WERI-Rb-1 (cell line): Measurements from ENCODE around the gene HIP1R.
A peak's percentile ranks its signal among the peaks of the same experiment; 100 is the strongest.

Experiments
- DNase-seq: peaks from one replicate; pipeline ENCODE4 v3.0.0-alpha.2; 2020
- H3K27ac ChIP-seq: fragments of 250-450 bp; sonication (Bioruptor Pico); 2 replicates; pipeline ENCODE4 v1.5.1; 2020; ENCODE audit warnings: mild to moderate bottlenecking, moderate library complexity
- H3K27me3 ChIP-seq: fragments of 250-450 bp; sonication (Bioruptor Pico); 2 replicates; pipeline ENCODE4 v1.5.1; 2021; ENCODE audit warnings: mild to moderate bottlenecking, low read depth, moderate library complexity; ENCODE audit not compliant: insufficient read depth, severe bottlenecking
- H3K36me3 ChIP-seq: fragments of 250-450 bp; sonication (Bioruptor Pico); 2 replicates; pipeline ENCODE4 v1.5.1; 2020; ENCODE audit warnings: mild to moderate bottlenecking, moderate library complexity
- H3K4me3 ChIP-seq: 2 replicates; pipeline ENCODE4 v1.5.1; 2011; ENCODE audit warnings: low read depth, mild to moderate bottlenecking, control low read depth, low read length
- H3K9me3 ChIP-seq: fragments of 250-450 bp; sonication (Bioruptor Pico); 2 replicates; pipeline ENCODE4 v1.5.1; 2021; ENCODE audit warnings: mild to moderate bottlenecking, moderate library complexity; ENCODE audit not compliant: severe bottlenecking
- CTCF ChIP-seq: IDR thresholded peaks from 2 replicates; pipeline ENCODE4 v1.5.1; 2011; ENCODE audit warnings: low read depth, mild to moderate bottlenecking, control low read depth, inconsistent platforms, low read length

HIP1R gene, protein sequence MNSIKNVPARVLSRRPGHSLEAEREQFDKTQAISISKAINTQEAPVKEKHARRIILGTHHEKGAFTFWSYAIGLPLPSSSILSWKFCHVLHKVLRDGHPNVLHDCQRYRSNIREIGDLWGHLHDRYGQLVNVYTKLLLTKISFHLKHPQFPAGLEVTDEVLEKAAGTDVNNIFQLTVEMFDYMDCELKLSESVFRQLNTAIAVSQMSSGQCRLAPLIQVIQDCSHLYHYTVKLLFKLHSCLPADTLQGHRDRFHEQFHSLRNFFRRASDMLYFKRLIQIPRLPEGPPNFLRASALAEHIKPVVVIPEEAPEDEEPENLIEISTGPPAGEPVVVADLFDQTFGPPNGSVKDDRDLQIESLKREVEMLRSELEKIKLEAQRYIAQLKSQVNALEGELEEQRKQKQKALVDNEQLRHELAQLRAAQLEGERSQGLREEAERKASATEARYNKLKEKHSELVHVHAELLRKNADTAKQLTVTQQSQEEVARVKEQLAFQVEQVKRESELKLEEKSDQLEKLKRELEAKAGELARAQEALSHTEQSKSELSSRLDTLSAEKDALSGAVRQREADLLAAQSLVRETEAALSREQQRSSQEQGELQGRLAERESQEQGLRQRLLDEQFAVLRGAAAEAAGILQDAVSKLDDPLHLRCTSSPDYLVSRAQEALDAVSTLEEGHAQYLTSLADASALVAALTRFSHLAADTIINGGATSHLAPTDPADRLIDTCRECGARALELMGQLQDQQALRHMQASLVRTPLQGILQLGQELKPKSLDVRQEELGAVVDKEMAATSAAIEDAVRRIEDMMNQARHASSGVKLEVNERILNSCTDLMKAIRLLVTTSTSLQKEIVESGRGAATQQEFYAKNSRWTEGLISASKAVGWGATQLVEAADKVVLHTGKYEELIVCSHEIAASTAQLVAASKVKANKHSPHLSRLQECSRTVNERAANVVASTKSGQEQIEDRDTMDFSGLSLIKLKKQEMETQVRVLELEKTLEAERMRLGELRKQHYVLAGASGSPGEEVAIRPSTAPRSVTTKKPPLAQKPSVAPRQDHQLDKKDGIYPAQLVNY

GRCh38 chr12:122834921-122835749 lies at the start of gene HIP1R:
TSS of gene HIP1R (plus strand) at chr12:122835457. CDS start at chr12:122835551, 94 bp downstream.
- DNase-seq = peak; percentile 42
- H3K9me3 ChIP-seq = no peaks in the 10 kb centered on the region
- H3K36me3 ChIP-seq = no peaks in the 10 kb centered on the region
- H3K27ac ChIP-seq = no peak within 1 kb of the TSS
- TF ChIP-seq CTCF = no peak
- no peaks in the 10 kb centered on the region for H3K27me3 ChIP-seq
- H3K4me3 ChIP-seq = peak within 1 kb of the TSS; percentile 62

DNA sequence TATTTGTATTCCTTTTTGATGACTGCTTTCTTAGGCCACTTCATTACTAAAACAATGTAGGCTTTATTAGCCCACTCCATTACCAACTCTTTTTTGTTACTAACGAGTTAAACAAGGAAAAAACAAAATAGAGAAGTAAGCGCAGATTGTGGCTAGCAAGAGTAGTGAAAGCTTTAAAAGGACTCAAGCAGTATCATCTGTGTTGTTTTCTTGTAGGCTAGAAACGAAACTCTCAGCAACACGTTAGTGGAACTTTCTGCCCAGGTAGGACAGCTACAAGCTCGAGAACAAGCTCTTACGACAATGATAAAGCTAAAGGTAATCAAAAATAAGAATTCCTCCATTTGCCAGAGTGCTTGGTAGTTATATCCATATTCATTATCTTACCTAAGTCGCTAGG lies 49.8 kb upstream of the HIP1R start:
- Histone ChIP-seq H3K27ac (no peak overlapping the region), H3K27me3 (no peaks in the 10 kb centered on the region), H3K36me3 (no peaks in the 10 kb centered on the region), H3K9me3 (no peaks in the 10 kb centered on the region), H3K4me3 (no peak overlapping the region)
- TF ChIP-seq CTCF = no peak
- no peak for DNase-seq

DNA sequence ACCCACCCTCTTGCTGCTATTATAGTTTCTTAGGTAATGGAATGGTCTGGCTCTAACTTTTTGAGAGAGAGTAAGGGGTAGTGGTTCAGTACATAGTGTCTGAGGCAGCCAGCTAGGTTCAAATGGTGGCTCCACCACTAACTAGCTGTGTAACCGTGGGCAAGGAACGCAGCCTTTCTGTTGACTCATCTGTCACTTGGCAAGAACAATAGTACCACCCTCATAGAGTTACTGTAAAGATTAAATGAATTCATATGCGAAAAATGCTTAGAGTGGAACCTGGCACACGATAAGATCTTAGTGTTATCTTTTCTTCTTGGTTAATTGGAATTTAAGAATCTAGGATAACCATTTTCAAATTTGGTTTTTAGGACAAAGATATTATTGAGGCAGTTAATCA lies 46.9 kb upstream of the HIP1R start:
- no peak for DNase-seq
- Histone ChIP-seq H3K27ac (no peak overlapping the region; the same call in 1 of the 2 replicates), H3K9me3 (no peaks in the 10 kb centered on the region), H3K4me3 (no peak overlapping the region), H3K36me3 (no peaks in the 10 kb centered on the region), H3K27me3 (no peaks in the 10 kb centered on the region)
- TF ChIP-seq CTCF = no peak

GRCh38 chr12:122789637-122790036 lies 45.6 kb upstream of the HIP1R start:
- TF ChIP-seq CTCF = no peak
- DNase-seq = peak; percentile 15
- H3K27ac ChIP-seq = peak overlapping the region; percentile 58
- H3K9me3 ChIP-seq = no peaks in the 10 kb centered on the region
- no peaks in the 10 kb centered on the region for H3K27me3 ChIP-seq
- no peaks in the 10 kb centered on the region for H3K36me3 ChIP-seq
- H3K4me3 ChIP-seq = no peak overlapping the region

DNA sequence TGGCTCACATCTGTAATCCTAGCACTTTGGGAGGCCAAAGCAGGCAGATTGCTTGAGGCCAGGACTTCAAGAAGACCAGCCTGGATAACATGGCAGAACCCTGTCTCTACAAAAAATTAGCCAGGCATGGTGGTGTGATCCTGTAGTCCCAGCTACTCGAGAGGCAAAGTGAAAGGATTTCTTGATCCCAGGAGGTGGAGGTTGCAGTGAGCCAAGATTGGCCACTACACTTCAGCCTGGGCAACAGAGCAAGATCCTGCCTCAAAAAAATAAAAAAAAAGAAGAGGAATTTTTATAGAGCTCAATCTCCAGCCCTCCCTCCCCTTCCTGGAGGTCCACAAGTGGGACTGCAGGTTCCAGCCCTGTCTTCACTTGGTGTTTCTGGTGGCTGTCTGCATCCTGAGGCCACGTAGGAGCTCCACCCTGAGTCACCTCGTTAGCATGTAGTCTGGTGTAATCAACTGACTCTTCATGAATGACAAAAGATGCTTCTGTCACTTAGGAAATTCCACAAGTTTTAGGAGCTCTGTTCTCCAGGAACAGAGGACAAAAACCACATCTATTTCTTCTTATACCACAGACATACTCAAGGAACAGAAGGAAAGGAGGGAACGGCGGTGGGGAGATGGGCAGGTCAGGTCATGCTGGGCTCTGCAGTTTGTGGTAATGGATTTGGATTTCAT lies 44.7 kb upstream of the HIP1R start:
- no peaks in the 10 kb centered on the region for H3K9me3 ChIP-seq
- no peaks in the 10 kb centered on the region for H3K36me3 ChIP-seq
- H3K27me3 ChIP-seq = no peaks in the 10 kb centered on the region
- DNase-seq = no peak
- no peak overlapping the region for H3K4me3 ChIP-seq
- no peak overlapping the region for H3K27ac ChIP-seq
- TF ChIP-seq CTCF = no peak
